Cardiac septum (tissue), 1 donor: ENCODE data around the gene DRC1. TPM values are rescaled to one million over a fixed set of nuclear protein-coding genes. Genes with fewer than 3 reads are reported as not detected.
"Not testable (repeated sequence)": the region's sequence is repeated elsewhere in the genome, so short reads cannot be mapped to it uniquely, and the experiment has no call there.

Experiments used
- DNase-seq: peaks from one replicate; pipeline ENCODE4 v3.0.0-alpha.2; 2020; ENCODE audit warnings: low spot score
- intact Hi-C: fragments of 100-400 bp; cut with DNase I; formaldehyde crosslinking; loops from one replicate; pipeline ENCODE4 v1.14.0; 2022
- long read RNA-seq: library from polyadenylated mRNA; unstranded; transcript quantifications from one replicate; pipeline ENCODE4 v2.0.0, GENCODE V29; 2021
- total RNA-seq: library from RNA; stranded (reverse); fragmentation: NEBNext Ultra II Directional; extraction: Animal tissue kit (Norgen Biotek cat#: 25700); gene quantifications from one replicate; pipeline ENCODE4 v1.2.1, GENCODE V29; 2021
- donor health status: DM: no; HTN: no; CAD: no.

DRC1 gene
- 0.13 TPM for total RNA-seq
- long read RNA-seq, partial matches to known transcripts: 0 of 1 reads
- long read RNA-seq, other reads (novel, unspliced or antisense): 1 of 1 reads

DNA sequence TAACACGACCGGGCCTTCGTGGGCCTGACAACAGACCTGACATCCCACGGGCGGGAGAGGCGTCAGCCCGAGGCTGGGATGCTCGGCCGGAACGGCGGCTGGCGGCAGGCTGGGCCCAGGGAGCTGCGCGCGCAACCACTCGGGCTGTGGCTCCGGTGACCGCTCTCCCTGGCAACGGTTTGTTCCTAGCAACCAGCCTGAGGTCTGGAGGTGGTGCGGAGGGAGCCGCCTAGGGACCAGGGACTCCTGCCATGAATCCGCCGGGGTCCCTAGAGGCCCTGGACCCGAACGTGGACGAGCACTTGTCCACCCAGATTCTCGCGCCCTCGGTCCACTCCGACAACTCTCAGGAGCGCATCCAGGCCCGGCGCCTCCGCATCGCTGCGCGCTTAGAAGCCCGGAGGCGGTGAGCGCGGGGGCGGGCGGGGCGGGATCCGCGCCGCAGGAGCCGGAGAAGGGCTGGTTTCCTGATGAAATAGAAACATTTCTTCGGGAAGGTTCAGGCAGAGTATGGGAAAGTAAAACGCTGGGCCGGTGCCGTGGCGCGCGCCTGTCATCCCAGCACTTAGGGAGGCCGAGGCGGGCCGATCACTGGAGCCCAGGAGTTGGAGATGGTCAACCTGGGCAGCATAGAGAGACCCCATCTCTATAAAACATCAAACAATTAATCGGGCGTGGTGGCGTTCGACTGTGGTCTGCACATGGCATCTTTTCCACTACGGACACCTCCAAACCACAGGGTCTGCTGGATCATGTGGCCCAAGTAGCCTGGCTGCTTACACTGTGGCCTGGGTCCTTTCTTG is at the start of gene DRC1:
Gene DRC1, plus strand, starts transcription at position 182 of the 803 bp plus-strand sequence. Its CDS starts 70 bp downstream, at position 252.
- intact Hi-C loops: no loop called here
- peak; percentile 80 for DNase-seq

DNA sequence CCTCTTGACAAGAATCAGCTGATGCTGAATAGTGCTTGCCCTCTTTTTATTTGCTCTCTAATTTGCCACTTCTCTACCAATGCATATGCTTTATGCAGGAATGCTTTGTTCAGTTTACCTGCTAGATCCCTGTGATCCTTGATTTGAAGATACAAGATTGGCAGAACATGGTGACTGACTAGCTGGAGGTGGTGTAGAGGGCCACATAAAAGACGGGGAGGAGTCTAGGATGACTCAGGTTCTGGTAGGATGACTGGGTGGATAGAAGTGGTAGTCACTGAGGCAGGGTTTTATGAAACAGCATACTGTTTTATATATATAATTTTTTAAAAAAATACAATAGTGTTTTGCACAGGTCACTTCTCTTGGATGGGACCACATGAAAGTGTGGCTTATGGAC is 48.8 kb upstream of the DRC1 start:
- intact Hi-C loops: no loop called here
- no peak for DNase-seq

DNA sequence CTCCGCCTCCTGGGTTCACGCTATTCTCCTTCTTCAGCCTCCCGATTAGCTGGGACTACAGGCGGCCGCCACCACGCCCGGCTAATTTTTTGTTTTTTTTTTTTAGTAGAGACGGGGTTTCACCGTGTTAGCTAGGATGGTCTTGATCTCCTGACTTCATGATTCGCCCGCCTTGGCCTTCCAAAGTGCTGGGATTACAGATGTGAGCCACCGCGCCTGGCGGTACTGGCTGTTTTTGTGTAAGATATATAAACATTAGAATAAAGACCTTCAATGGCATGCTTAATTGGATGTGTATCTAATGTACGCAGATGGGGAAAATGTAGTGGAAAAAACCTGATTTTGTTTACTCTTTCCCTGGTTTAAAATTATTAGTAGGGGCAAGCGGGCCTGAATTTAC is 47.3 kb upstream of the DRC1 start:
- intact Hi-C loops: not testable (repeated sequence)

DNA sequence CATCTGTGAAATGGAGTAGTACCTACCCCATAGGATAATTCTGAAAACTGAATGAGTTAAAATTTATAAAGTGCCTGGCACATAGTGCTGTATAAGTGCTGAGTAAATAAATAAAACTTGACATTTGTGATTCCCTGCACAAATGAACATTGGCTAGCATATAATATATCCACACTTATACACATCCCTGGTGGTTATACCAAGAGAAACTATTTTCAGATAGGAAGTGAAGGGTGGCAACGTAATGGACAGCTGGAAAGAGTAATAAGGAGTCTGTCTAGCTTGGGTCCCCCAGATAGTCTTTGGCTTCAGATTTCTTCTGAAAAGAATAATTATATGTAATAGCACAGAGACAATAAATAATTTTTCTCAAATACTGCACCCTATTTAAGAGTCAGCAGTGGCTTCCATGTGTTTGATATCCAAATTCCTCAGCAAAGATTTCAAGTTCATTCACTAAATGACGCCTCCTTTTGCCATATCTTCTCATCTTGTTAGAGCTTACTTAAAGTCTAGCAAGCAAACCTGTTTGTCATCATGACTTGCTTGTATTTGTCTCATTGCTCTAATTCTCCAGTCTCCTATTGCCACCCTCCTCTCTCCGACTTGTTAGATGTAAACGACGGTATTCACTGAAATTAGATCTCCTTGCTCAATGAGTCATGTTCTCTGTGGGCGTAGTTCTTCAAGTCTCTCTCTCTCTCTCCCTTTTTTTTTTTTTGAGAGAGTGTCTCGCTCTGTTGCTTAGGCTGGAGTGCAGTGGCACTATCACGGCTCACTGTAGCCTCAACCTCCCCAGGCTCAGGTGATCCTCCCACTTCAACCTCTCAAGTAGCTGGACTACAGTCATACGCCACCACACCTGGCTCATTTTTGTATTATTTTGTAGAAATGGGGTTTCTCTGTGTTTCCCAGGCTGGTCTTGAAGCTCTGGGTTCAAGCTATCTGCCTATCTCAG is 46.4 kb upstream of the DRC1 start:
- DNase-seq: no peak
- intact Hi-C loops: no loop called here

More for the DNA sequence above, 47.3 kb upstream of the DRC1 start:
- DNase-seq: not testable (repeated sequence)

DNA sequence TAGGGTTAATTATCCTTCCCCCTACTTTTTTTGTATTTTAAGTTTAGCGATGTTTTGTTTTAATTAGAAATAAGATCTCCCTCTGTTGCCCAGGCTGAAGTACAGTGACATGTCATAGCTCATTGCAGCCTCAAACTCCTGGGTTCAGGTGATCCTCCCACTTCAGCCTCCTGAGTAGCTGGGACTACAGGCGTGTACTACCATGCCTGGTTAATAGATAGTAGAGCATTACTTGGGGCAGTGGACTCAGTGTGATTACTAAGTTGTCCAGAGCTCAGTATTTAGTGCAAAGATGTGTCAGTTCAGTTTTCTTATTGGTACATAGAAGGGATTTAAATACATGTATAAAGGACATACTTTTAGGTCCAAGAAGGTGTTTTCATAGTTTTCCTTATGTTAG is 45.6 kb upstream of the DRC1 start:
- no peak for DNase-seq
- intact Hi-C loops: no loop called here

DNA sequence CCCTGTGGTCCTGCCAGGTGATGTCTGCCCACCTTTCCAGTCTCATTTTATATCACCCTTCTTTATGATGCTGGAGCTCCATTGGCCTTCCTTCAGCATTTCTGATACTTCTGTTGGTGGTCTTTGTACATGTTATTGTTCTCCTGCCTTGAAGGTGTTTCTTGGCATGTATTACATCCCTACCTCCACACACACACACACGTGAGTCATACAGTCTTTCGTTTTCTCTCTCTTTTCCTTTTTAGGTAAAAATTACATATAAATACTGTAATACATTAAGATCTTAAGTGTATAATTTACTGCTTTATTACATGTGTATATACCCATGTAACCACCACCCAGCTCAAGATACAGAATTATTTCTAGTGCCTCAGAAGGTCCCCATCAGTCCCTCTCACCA is 44.9 kb upstream of the DRC1 start:
- DNase-seq: no peak
- intact Hi-C loops: no loop called here

DNA sequence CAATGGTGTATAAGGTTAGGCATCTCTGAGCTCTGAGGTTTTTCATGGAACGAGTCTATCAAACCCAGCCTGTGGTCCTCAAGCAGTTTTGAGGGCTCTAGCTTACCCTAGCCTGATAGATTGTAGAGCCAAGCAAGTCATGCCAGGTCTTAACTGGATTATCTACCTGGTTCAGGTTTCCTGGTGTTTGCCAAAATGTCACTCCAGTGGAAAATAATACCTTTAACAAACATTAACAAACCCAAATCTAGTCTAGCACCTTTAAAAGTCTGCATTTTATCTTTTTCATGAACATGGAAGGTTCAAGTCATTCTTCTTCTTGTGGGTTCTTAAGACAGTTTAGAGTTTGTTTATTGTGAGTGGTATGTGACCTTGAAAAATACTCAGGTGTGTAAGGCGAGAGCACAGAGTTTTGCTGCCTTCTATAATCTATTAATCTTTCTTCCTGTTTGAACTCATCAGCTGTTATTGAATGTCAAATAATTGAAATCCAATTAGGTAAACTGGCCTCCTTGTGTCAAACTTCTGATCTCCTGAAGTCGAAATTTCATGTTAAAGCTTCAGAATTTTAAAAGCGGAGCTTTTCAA is 41.7 kb upstream of the DRC1 start:
- DNase-seq: no peak
- intact Hi-C loops: no loop called here

DNA sequence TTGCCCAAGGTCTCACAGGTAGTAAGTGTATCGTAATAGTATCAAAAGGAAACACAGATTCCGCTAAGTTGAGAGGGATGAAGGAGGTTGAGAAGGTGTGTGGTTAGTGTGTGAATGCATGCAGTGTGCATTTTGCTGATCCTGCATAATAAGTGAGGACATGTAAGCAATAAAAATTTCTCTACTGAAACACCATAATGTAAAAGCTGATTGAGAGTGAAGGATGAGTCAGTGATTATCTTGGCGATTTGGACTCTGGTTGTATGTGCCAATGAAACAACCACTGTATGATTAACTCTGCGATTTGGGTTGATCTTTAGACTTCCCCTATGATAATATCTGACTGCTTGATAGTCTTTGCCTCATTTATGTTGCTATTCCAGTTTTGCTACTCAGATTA is 38.4 kb upstream of the DRC1 start:
- no peak for DNase-seq
- intact Hi-C loops: no loop called here

DNA sequence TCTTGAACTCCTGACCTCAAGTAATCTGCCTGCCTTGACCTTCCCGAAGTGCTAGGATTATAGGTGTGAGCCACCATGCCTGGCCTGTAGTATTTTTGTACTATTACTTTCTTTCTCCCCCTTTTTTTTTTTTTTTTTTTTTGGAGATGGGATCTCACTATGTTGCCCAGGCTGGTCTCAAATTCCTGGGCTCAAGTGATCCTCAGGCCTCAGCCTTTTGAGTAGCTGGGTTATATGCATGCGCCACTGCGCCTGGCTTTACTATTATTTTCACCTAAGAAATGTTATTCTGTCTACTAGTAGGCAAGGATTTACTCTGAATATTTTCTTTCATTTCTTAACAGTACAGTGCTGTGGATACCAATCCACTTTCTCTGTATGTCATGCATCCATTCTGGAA is 37.8 kb upstream of the DRC1 start:
- intact Hi-C loops: no loop called here

DNA sequence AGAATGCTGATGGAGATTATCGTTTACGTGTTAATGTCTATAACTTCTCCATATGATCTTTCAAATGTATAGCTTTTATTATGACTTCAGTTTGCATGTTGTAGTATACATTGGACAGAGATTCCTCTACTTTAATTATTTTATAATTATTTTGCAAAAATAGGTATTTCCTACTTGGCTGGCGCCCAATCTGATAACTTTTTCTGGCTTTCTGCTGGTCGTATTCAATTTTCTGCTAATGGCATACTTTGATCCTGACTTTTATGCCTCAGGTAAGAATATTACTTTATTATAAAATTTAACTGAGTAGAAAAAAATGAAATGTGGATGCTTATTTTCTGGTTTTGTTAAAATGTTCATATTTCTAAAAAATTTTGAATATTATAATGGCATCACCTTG is 37.1 kb upstream of the DRC1 start:
- DNase-seq: no peak
- intact Hi-C loops: no loop called here

More for the DNA sequence above, 37.8 kb upstream of the DRC1 start:
- DNase-seq: no peak

DNA sequence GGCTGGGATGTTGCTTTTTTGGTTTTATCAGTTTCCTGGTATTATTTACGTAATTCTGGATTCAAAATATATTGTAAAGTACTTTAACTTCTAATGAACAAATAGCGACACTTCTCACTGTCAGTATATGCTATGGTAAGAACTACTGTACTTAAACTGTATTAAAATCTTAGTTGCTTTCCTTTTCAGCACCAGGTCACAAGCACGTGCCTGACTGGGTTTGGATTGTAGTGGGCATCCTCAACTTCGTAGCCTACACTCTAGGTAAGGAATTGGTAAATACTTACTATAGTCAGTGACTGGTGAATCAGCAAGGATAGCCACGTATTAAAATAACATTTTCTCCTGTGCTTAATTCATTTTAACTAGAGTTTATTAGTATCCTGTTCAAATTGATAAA is 34.8 kb upstream of the DRC1 start:
- intact Hi-C loops: no loop called here
- no peak for DNase-seq

DNA sequence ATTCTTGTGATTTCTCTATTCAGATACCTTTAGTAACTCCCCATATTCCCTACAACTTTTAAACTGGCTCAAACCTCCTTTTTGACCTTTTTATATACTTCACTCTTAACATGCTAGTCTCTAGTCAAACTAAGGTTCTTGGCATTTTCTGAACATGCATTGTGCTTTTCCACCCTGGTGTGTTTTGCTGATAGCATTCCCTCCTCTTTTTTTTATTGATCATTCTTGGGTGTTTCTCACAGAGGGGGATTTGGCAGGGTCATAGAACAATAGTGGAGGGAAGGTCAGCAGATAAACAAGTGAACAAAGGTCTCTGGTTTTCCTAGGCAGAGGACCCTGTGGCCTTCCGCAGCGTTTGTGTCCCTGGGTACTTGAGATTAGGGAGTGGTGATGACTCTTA is 32.1 kb upstream of the DRC1 start:
- DNase-seq, intact Hi-C loops: not testable (repeated sequence)

DNA sequence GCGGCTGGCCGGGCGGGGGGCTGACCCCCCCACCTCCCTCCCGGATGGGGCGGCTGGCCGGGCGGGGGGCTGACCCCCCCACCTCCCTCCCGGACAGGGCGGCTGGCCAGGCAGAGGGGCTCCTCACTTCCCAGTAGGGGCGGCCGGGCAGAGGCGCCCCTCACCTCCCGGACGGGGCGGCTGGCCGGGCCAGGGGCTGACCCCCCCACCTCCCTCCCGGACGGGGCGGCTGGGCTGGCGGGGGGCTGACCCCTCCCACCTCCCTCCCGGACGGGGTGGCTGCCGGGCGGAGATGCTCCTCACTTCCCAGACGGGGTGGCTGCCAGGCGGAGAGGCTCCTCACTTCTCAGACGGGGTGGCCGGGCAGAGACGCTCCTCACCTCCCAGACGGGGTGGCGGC is 30.8 kb upstream of the DRC1 start:
- intact Hi-C loops, DNase-seq: not testable (repeated sequence)

DNA sequence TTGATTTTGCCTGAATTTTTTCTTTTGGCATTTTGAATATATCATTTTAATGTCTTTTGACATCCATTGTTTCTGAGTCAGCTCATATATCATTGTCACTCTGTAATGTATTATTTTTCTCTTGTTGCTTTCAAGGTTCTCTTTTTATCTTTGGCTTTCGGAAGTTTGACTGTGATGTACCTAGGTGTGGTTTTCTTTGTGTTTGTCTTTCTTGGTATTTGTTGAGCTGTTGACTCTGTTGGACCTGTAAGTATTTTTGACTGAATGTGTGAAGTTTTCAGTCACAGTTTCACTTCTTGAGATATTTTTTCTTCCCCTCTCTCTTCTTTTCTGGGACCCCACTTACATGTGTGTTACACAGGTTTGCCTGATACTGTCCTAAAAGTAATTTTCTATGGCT is 24.9 kb upstream of the DRC1 start:
- intact Hi-C loops: no loop called here
- DNase-seq: no peak

DNA sequence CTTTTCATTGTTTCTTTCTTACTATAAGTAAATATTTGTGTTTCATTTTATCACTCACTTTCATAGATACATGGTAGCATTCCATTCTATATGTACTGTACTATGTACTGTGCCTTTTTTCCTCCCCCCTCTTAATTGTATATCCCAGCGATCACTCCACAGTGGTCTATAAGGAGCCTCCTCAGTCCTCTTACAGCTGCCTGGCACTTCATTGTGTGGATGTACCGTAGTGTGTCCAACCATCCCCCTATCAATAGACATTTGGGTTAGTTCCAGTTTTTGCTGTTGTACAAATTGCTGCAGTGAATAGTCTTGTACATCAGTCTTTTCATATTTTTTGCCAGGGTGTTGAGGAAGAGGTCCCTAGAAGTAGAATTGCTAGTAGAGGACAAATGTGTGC is 21.4 kb upstream of the DRC1 start:
- DNase-seq: no peak
- intact Hi-C loops: no loop called here

DNA sequence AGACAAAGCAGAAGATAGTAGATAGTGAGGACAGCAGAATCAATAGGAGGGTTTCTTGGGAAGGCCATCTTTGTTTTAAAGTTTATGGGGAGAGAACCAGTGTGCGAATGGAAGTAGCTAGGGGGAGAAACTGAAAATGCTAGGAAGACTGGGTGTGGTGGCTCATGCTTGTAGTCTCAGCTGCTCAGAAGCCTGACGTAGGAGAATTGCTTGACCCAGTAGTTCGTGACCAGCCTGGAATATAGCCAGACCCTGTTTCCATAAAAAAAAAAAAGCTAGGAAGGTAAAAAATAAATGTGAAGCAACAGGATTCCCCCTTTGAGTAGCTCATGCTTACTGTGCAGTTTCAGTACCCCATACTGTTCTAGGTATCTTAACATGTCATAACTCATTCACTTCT is 19.2 kb upstream of the DRC1 start:
- intact Hi-C loops: no loop called here
- no peak for DNase-seq

DNA sequence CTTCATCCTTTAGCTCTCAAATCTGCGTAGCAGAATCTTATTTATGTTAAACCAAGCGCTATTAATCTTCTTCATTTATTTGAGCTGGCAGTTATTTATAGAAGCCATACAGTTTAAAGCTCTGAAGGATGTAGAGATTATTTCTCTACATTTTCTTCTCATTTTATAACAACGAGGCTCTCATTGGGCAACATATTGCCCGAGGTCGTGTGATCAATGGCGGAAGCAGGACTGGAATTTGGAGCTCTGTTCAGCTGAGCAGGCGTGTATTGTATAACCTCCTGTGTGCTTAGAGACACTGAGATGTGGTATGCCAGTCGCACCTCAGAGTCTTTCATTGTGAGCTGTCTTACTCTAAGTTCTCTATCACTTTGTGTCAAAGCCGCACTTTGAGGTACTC is 17.5 kb upstream of the DRC1 start:
- DNase-seq: no peak
- intact Hi-C loops: no loop called here

DNA sequence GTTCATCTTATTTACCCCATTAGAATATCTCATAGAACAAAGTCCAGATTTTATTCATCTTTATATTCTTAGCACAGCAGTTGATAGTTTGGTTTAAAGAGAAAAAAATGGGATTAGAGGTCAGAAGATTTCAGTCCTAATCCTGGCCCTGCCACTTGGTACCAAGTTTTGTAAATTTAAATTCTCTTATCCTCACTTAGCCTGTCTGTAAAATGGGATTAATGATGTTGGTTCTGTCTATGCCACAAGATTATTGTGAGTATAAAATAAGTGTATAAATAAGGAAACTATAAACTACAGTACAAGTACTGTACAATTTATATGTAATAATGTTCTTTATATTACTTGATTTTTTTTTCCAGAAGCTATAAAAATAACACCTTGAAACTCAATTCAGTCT is 17.1 kb upstream of the DRC1 start:
- intact Hi-C loops: no loop called here
- no peak for DNase-seq

DNA sequence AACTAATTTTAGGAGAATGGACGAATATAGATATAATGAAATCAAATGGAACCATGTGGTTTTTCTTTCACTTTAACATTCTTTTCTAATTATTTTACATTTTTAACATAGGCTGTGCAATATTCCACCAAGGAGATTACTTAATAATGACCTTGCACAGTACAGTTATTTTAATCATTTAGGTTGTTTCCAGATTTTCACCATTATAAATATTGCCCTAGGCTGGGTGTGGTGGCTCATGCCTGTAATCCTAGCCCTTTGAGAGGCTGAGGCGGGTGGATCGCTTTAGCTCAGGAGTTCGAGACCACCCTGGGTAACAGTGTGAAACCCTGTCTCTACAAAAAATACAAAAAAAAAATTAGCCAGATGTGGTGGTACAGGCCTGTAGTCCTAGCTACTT is 14.5 kb upstream of the DRC1 start:
- intact Hi-C loops: no loop called here

DNA sequence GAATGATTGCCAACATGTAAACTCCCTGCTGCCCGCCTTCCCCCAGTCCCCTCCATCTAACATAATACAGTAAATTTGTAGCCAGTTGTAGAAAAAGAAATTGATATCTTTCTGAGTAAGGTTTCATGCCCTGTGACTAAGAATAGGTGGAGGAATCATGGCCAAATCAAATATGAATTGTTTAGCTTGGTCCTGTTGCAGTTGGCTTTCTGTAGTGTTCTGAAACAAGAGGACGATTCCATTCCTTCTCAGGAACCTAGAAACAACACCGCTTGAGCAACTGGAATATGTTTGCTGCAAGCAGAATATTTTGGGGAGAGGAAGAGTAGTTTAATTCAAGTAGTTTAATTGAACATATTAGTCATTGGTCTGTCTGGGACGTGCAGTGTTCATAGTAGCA is 7.0 kb upstream of the DRC1 start:
- DNase-seq: no peak
- intact Hi-C loops: no loop called here

More for the DNA sequence above, 14.5 kb upstream of the DRC1 start:
- DNase-seq: no peak
